OCI-LY7 (cell line): Measurements from ENCODE around the gene CHST5. TPM values are rescaled to one million over a fixed set of nuclear protein-coding genes. Genes with fewer than 3 reads are reported as not detected.
A peak's percentile ranks its signal among the peaks of the same experiment; 100 is the strongest.

Experiments
- BruUV-seq: library from RNA; stranded (reverse); fragments of 400-500 nt; replicated peaks from 2 replicates; lab custom pipeline; 2021; lab: Mats Ljungman, UMichigan
- CTCF ChIA-PET: fragments of 300-600 bp; sonication (Branson Sonifier 250); formaldehyde crosslinking; loops from one replicate; lab custom pipeline; 2022; ENCODE audit warnings: antibody characterized with exemption; ENCODE audit not compliant: unreplicated experiment; lab: Charles Lee
- POLR2A ChIA-PET: fragments of 300-600 bp; sonication (Branson Sonifier 250); formaldehyde crosslinking; loops from one replicate; lab custom pipeline; 2022; ENCODE audit warnings: antibody characterized with exemption; lab: Charles Lee
- DNase-seq: peaks from one replicate; pipeline ENCODE4 v3.0.0-alpha.2; 2015; ENCODE audit warnings: low spot score
- H2AFZ ChIP-seq: fragments of 200-600 bp; sonication (generic), shearing (Covaris generic); 2 replicates; pipeline ENCODE4 v1.6.1; 2014; ENCODE audit warnings: mild to moderate bottlenecking, antibody characterized with exemption, low read length, moderate library complexity
- H3K27ac ChIP-seq: fragments of 200-600 bp; sonication (generic); 2 replicates; pipeline ENCODE4 v1.5.1; 2014; ENCODE audit warnings: mixed run types, low read depth, mild to moderate bottlenecking, moderate library complexity, low read length, inconsistent platforms; ENCODE audit not compliant: poor library complexity, severe bottlenecking
- H3K36me3 ChIP-seq: fragments of 200-600 bp; sonication (generic); 2 replicates; pipeline ENCODE4 v1.6.1; 2014; ENCODE audit warnings: mild to moderate bottlenecking, antibody characterized with exemption, low read length, moderate library complexity, mixed read lengths; ENCODE audit not compliant: insufficient read depth
- H3K4me1 ChIP-seq: fragments of 200-600 bp; sonication (generic); 2 replicates; pipeline ENCODE4 v1.5.1; 2014; ENCODE audit warnings: mild to moderate bottlenecking, low read length; ENCODE audit not compliant: insufficient read depth, poor library complexity, severe bottlenecking
- H3K4me2 ChIP-seq: fragments of 200-600 bp; sonication (generic); 2 replicates; pipeline ENCODE4 v1.6.1; 2014; ENCODE audit warnings: mild to moderate bottlenecking, low read length
- H3K4me3 ChIP-seq: fragments of 200-600 bp; sonication (generic); 2 replicates; pipeline ENCODE4 v1.5.1; 2014; ENCODE audit warnings: mild to moderate bottlenecking, low read depth, low read length; ENCODE audit not compliant: poor library complexity, severe bottlenecking
- H3K79me2 ChIP-seq: fragments of 200-600 bp; sonication (generic); 2 replicates; pipeline ENCODE4 v1.6.1; 2016; ENCODE audit warnings: low read depth, mild to moderate bottlenecking, low read length, moderate library complexity, mixed read lengths; ENCODE audit not compliant: insufficient read depth
- H3K9me2 ChIP-seq: fragments of 200-600 bp; sonication (generic); 2 replicates; pipeline ENCODE4 v1.6.1; 2016; ENCODE audit warnings: mild to moderate bottlenecking, low read length, mixed read lengths; ENCODE audit not compliant: insufficient read depth
- H3K9me3 ChIP-seq: fragments of 200-600 bp; sonication (generic); 2 replicates; pipeline ENCODE4 v1.6.1; 2014; ENCODE audit warnings: mild to moderate bottlenecking, mixed run types, low read length, mixed read lengths
- H4K20me1 ChIP-seq: fragments of 200-600 bp; sonication (generic); 2 replicates; pipeline ENCODE4 v1.6.1; 2014; ENCODE audit warnings: mild to moderate bottlenecking, antibody characterized with exemption, low read length, moderate library complexity, mixed read lengths; ENCODE audit not compliant: insufficient read depth
- EZH2phosphoT487 ChIP-seq: fragments of 200-600 bp; sonication (generic); IDR thresholded peaks from 2 replicates; pipeline ENCODE4 v1.6.1; 2018; ENCODE audit warnings: low read depth, borderline replicate concordance, mild to moderate bottlenecking, mixed run types, antibody characterized with exemption, low read length, moderate library complexity, mixed read lengths
- intact Hi-C: fragments of 100-400 bp; cut with micrococcal nuclease; formaldehyde crosslinking; loops from one replicate; pipeline ENCODE4 v1.10.0; 2022; ENCODE audit not compliant: unreplicated experiment
- total RNA-seq, 2 experiments: library from RNA; depleted of rRNA in 1 of 2; stranded (reverse); fragments of >200 nt in 1 of 2; shearing (Covaris generic) in 1 of 2; gene quantifications; 2 replicates each; pipeline ENCODE4 v1.2.3, GENCODE V29; 2014 to 2022
- TF ChIP-seq, protein P1 (sequence below): fragments of 200-600 bp; sonication (generic); conservative IDR thresholded peaks from 2 replicates; pipeline ENCODE4 v1.5.1; 2014; ENCODE audit warnings: mild to moderate bottlenecking, antibody characterized with exemption, low read length, moderate library complexity, mixed read lengths

The CHST5 gene
- total RNA-seq, 2 experiments from 2014 or later = 0.10 to 0.19 TPM

DNA sequence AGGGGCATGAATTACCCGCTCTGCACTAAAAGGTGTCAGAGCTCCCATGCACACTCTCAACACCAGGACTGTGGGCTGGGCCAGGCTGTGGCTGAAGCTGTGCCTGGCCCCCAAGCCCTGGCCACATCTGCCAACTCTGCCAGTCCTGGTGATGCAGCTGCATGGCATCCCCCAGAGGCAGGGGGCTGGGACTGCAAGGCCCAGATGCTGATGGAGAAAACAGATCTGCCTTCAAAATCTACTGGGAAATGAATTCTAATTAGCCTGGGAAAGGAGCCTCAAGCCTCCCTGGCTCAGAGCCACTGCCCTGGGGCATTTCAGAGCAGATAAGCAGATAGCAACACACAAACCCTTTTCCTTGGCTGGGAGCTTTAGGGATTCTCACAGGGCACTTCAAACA lies 44.0 kb downstream of the CHST5 start:
- no peak overlapping the region for H2AFZ ChIP-seq
- no peak overlapping the region for H3K27ac ChIP-seq
- no peak overlapping the region for H3K4me2 ChIP-seq
- ChIA-PET CTCF (no interaction called here), POLR2A (no interaction called here)
- no peaks in the 10 kb centered on the region for H3K4me1 ChIP-seq
- H4K20me1 ChIP-seq = no peaks in the 10 kb centered on the region
- H3K9me2 ChIP-seq = no peaks in the 10 kb centered on the region
- H3K79me2 ChIP-seq = no peaks in the 10 kb centered on the region
- no peak overlapping the region for H3K4me3 ChIP-seq
- no TSS peak for BruUV-seq
- H3K36me3 ChIP-seq = no peaks in the 10 kb centered on the region
- no peaks in the 10 kb centered on the region for H3K9me3 ChIP-seq
- no peak for TF ChIP-seq EZH2phosphoT487
- TF ChIP-seq, protein P1, sequence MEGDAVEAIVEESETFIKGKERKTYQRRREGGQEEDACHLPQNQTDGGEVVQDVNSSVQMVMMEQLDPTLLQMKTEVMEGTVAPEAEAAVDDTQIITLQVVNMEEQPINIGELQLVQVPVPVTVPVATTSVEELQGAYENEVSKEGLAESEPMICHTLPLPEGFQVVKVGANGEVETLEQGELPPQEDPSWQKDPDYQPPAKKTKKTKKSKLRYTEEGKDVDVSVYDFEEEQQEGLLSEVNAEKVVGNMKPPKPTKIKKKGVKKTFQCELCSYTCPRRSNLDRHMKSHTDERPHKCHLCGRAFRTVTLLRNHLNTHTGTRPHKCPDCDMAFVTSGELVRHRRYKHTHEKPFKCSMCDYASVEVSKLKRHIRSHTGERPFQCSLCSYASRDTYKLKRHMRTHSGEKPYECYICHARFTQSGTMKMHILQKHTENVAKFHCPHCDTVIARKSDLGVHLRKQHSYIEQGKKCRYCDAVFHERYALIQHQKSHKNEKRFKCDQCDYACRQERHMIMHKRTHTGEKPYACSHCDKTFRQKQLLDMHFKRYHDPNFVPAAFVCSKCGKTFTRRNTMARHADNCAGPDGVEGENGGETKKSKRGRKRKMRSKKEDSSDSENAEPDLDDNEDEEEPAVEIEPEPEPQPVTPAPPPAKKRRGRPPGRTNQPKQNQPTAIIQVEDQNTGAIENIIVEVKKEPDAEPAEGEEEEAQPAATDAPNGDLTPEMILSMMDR = peak; percentile 45
- peak; percentile 16 for DNase-seq
- intact Hi-C loops = loop anchor here (2.0 kb wide), 1 partner anchor 21 kb away; no protein-coding TSS in a partner anchor

DNA sequence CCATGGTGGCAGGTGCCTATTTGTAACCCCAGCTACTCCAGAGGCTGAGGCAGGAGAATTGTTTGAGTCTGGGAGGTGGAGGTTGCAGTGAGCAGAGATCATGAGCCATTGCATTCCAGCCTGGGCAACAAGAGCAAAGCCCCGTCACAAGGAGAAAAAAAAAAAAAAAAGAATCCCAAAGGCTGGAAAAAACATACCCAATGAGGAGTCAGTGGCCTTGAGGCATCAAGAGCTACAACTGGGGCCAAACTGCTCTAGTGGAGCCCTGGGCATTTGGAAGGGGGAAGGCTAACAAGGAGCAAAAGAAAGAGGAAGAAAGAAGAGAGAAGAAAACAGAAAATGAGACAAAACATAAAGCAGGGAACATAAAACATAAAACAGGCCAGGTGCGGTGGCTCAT lies 47.6 kb downstream of the CHST5 start:
- no TSS peak for BruUV-seq
- H3K36me3 ChIP-seq = no peaks in the 10 kb centered on the region
- no peak overlapping the region for H3K4me2 ChIP-seq
- H3K4me1 ChIP-seq = peaks cover 6% of the 10 kb centered on the region
- H3K9me3 ChIP-seq = no peaks in the 10 kb centered on the region
- ChIA-PET CTCF (no interaction called here), POLR2A (interaction anchor here (0.5 to 0.7 kb wide), 4 partner anchors 10 to 484 kb away, joined by 3 to 4 read pairs (median 3); no protein-coding TSS in a partner anchor)
- no peak overlapping the region for H3K27ac ChIP-seq
- H3K79me2 ChIP-seq = no peaks in the 10 kb centered on the region
- H3K9me2 ChIP-seq = no peaks in the 10 kb centered on the region
- no peak for TF ChIP-seq EZH2phosphoT487
- TF ChIP-seq, protein P1 = no peak
- no peak overlapping the region for H3K4me3 ChIP-seq
- H2AFZ ChIP-seq = no peak overlapping the region
- DNase-seq = no peak
- no peaks in the 10 kb centered on the region for H4K20me1 ChIP-seq
- intact Hi-C loops = no loop called here

GRCh38 chr16:75486676-75487313 lies 49.1 kb downstream of the CHST5 start:
- H3K4me1 ChIP-seq = peaks cover 6% of the 10 kb centered on the region
- intact Hi-C loops = no loop called here
- ChIA-PET POLR2A (interaction anchor here (0.9 to 1.4 kb wide), 4 partner anchors 10 to 106 kb away, joined by 3 to 8 read pairs (median 3); no protein-coding TSS in a partner anchor), CTCF (no interaction called here)
- H3K36me3 ChIP-seq = no peaks in the 10 kb centered on the region
- no TSS peak for BruUV-seq
- H3K9me3 ChIP-seq = no peaks in the 10 kb centered on the region
- H3K27ac ChIP-seq = no peak overlapping the region
- H4K20me1 ChIP-seq = no peaks in the 10 kb centered on the region
- no peaks in the 10 kb centered on the region for H3K9me2 ChIP-seq
- H3K4me2 ChIP-seq = no peak overlapping the region
- no peak overlapping the region for H3K4me3 ChIP-seq
- H2AFZ ChIP-seq = no peak overlapping the region
- TF ChIP-seq EZH2phosphoT487 = no peak
- TF ChIP-seq, protein P1 = no peak
- H3K79me2 ChIP-seq = no peaks in the 10 kb centered on the region
- no peak for DNase-seq
